Endothelial cell of umbilical vein (primary cell): ENCODE measurements around the gene BTBD18. TPM values are rescaled to one million over a fixed set of nuclear protein-coding genes. Genes with fewer than 3 reads are reported as not detected.

Source experiments
- BruUV-seq: library from RNA; stranded (reverse); fragments of 400-500 nt; replicated peaks from 2 replicates; lab custom pipeline; 2021; lab: Mats Ljungman, UMichigan
- CTCF ChIA-PET: fragments of 300-600, 350-600 bp; sonication (Branson Sonifier 250); formaldehyde crosslinking; loops from one replicate; lab custom pipeline; 2021; ENCODE audit warnings: antibody characterized with exemption, inconsistent platforms; lab: Charles Lee
- POLR2A ChIA-PET: fragments of 300-600, 350-600 bp; sonication (Branson Sonifier 250); formaldehyde crosslinking; loops from one replicate; lab custom pipeline; 2021; ENCODE audit warnings: antibody characterized with exemption, inconsistent platforms; lab: Charles Lee
- DNase-seq: peaks from one replicate; pipeline ENCODE4 v3.0.0-alpha.2; 2011; ENCODE audit warnings: low read depth, low spot score
- FAIRE-seq: peaks from 2 replicates; lab custom pipeline; 2011; peaks lifted over from hg19 to GRCh38; lab: Jason Lieb, UNC
- H2AFZ ChIP-seq: 2 replicates; pipeline ENCODE4 v1.6.0; 2012; ENCODE audit warnings: low read depth, low read length, control low read depth, inconsistent platforms
- H3K27ac ChIP-seq: 2 replicates; pipeline ENCODE4 v1.5.1; 2011; ENCODE audit warnings: low read depth, mild to moderate bottlenecking, control low read depth, low read length, moderate library complexity; ENCODE audit not compliant: insufficient read depth
- H3K27me3 ChIP-seq, 2 experiments: 2 replicates each; pipeline versions ENCODE4 v1.6.0 to v1.6.1; 2011; ENCODE audit warnings: low read length in 2 of 2, mixed read lengths in 1 of 2; ENCODE audit not compliant: control insufficient read depth in 2 of 2, insufficient read depth in 2 of 2
- H3K36me3 ChIP-seq, 2 experiments: 2 replicates in 1 of 2; 3 replicates in 1 of 2; pipeline ENCODE4 v1.5.1; 2011; ENCODE audit warnings: low read length in 2 of 2, mild to moderate bottlenecking in 1 of 2, moderate library complexity in 1 of 2; ENCODE audit not compliant: control insufficient read depth in 2 of 2, insufficient read depth in 2 of 2; ENCODE audit errors: extremely low read depth in 1 of 2
- H3K4me1 ChIP-seq: 3 replicates; pipeline ENCODE4 v1.5.1; 2011; ENCODE audit warnings: mild to moderate bottlenecking, low read length; ENCODE audit not compliant: control insufficient read depth, insufficient read depth; ENCODE audit errors: extremely low read depth
- H3K4me2 ChIP-seq: 2 replicates; pipeline ENCODE4 v1.6.1; 2011; ENCODE audit warnings: low read length, control low read depth, mixed read lengths; ENCODE audit not compliant: insufficient read depth
- H3K4me3 ChIP-seq, 3 experiments: fragments of 200-600 bp in 1 of 3; sonication (generic), shearing (Covaris generic) in 1 of 3; replicated peaks in 1 of 3; 2 replicates each; pipeline ENCODE4 v1.5.1; 2011 to 2016; ENCODE audit warnings: control low read depth in 3 of 3, low read length in 3 of 3, mild to moderate bottlenecking in 2 of 3, inconsistent platforms in 1 of 3, low read depth in 1 of 3, moderate library complexity in 1 of 3; ENCODE audit not compliant: insufficient read depth in 1 of 3
- H3K79me2 ChIP-seq: 2 replicates; pipeline ENCODE4 v1.6.0; 2012; ENCODE audit warnings: low read length, inconsistent platforms; ENCODE audit not compliant: control insufficient read depth, insufficient read depth
- H3K9ac ChIP-seq: replicated peaks from 2 replicates; pipeline ENCODE3; 2011; ENCODE audit warnings: low read length, control low read depth; ENCODE audit not compliant: insufficient read depth; ENCODE audit errors: extremely low read depth
- H3K9me1 ChIP-seq: replicated peaks from 3 replicates; pipeline ENCODE4 v1.6.0; 2011; ENCODE audit warnings: mild to moderate bottlenecking, low read length; ENCODE audit not compliant: control insufficient read depth, insufficient read depth; ENCODE audit errors: extremely low read depth
- H3K9me3 ChIP-seq: replicated peaks from 2 replicates; pipeline ENCODE4 v1.5.1; 2012; ENCODE audit warnings: low read length, inconsistent platforms; ENCODE audit not compliant: control insufficient read depth, insufficient read depth
- H4K20me1 ChIP-seq: replicated peaks from 2 replicates; pipeline ENCODE3; 2011; ENCODE audit warnings: mild to moderate bottlenecking, low read length; ENCODE audit not compliant: control insufficient read depth, insufficient read depth; ENCODE audit errors: extremely low read depth
- CTCF ChIP-seq, 2 donors: IDR thresholded peaks; 1 replicate in 1 of 2; 2 replicates in 1 of 2; pipeline ENCODE4 v1.5.1; 2011; ENCODE audit warnings: low read length in 2 of 2, mild to moderate bottlenecking in 2 of 2, moderate library complexity in 2 of 2, control low read depth in 1 of 2, inconsistent platforms in 1 of 2, low read depth in 1 of 2; ENCODE audit not compliant: insufficient read depth in 1 of 2; ENCODE audit errors: extremely low read depth in 1 of 2
- EZH2 ChIP-seq: IDR thresholded peaks from 2 replicates; pipeline ENCODE4 v1.6.1; 2012; ENCODE audit warnings: borderline replicate concordance, low read depth, mild to moderate bottlenecking, moderate library complexity, low read length, inconsistent platforms; ENCODE audit not compliant: severe bottlenecking
- FOS ChIP-seq: IDR thresholded peaks from 2 replicates; pipeline ENCODE4 v1.6.1; 2011; ENCODE audit warnings: mild to moderate bottlenecking, low read length, moderate library complexity, borderline replicate concordance; ENCODE audit not compliant: insufficient read depth
- GATA2 ChIP-seq: IDR thresholded peaks from 2 replicates; pipeline ENCODE4 v1.7.0; 2011; ENCODE audit warnings: low read depth, mild to moderate bottlenecking, moderate library complexity, mixed read lengths, low read length; ENCODE audit not compliant: insufficient read length, insufficient read depth
- JUN ChIP-seq: IDR thresholded peaks from 2 replicates; pipeline ENCODE4 v1.6.1; 2011; ENCODE audit warnings: borderline replicate concordance, low read depth; ENCODE audit not compliant: insufficient read length, insufficient read depth
- MAX ChIP-seq: IDR thresholded peaks from 2 replicates; pipeline ENCODE4 v1.6.1; 2011; ENCODE audit not compliant: insufficient read depth, insufficient read length
- MYC ChIP-seq: IDR thresholded peaks from one replicate; pipeline ENCODE4 v1.6.1; 2011; ENCODE audit warnings: mild to moderate bottlenecking, low read depth, low read length
- POLR2A ChIP-seq: IDR thresholded peaks from 2 replicates; pipeline ENCODE4 v1.6.1; 2012; ENCODE audit warnings: low read depth, mild to moderate bottlenecking, control low read depth, low read length
- POLR2AphosphoS5 ChIP-seq: IDR thresholded peaks from 2 replicates; pipeline ENCODE4 v1.6.1; 2012; ENCODE audit warnings: low read depth, mild to moderate bottlenecking, control low read depth, low read length, moderate library complexity; ENCODE audit not compliant: insufficient read depth
- dilution Hi-C: fragments of 300-500 bp; cut with MboI; formaldehyde crosslinking; loops from one replicate; pipeline ENCODE4 v1.15.0; 2019; ENCODE audit warnings: low sequenced_read_pairs; ENCODE audit not compliant: extremely low pct_ligation_motif_present
- intact Hi-C: fragments of 100-400 bp; cut with micrococcal nuclease; formaldehyde crosslinking; loops from one replicate; pipeline ENCODE4 v1.10.0; 2022
- polyA plus RNA-seq, 4 experiments: library from polyadenylated mRNA; depleted of rRNA in 3 of 4; stranded (reverse) in 3 of 4; unstranded in 1 of 4; fragments of >200 nt; gene quantifications; 2 replicates each; pipeline versions ENCODE4 v1.2.1 to v1.2.3, GENCODE V29; 2011 to 2012; ENCODE audit warnings: missing spikeins in 1 of 4
- total RNA-seq: library from RNA; stranded (reverse); gene quantifications from 2 replicates; pipeline ENCODE4 v1.2.3, GENCODE V29; 2021

BTBD18 gene
- total and polyA plus RNA-seq, 2 donors (not counting 3 experiments of a cell fraction or from before 2014, with no cell fraction given) = not detected

- H3K9me3 ChIP-seq = no peaks in the 10 kb centered on the region
- CTCF ChIA-PET = interaction anchor here (0.9 to 9.0 kb wide), 8 partner anchors 10 to 507 kb away, joined by 3 to 123 read pairs (median 4); partner anchors contain the start of genes BTBD18, CTNND1 and MED19
- H3K27me3 ChIP-seq = no peaks in the 10 kb centered on the region
- TSS peak; percentile 84 for BruUV-seq
- DNase-seq = peak; percentile 100
- no peak overlapping the region for H2AFZ ChIP-seq
- H3K4me2 ChIP-seq = peak overlapping the region; percentile 99
- H3K27ac ChIP-seq = peak overlapping the region; percentile 91
- H3K9me1 ChIP-seq = no peaks in the 10 kb centered on the region
- peak; percentile 94 for FAIRE-seq
- intact Hi-C loops = loop anchor here (1.0 to 5.0 kb wide), 7 partner anchors 14 to 1364 kb away; partner anchors contain the start of genes FAM111A, SELENOH and ZFP91
- H3K36me3 ChIP-seq = no peaks in the 10 kb centered on the region
- H4K20me1 ChIP-seq = no peaks in the 10 kb centered on the region
- TF ChIP-seq CTCF (IDR thresholded peaks at IDR 0.05; ENCODE audit: extremely low read depth in 1 of 2, insufficient read depth in 1 of 2, low read depth in 1 of 2, low read length in 2 of 2) (no peak), MYC (no peak), POLR2AphosphoS5 (peak; percentile 86), EZH2 (no peak), POLR2A (peak; percentile 93), GATA2 (peak; percentile 65), FOS (peak; percentile 17), MAX (no peak), JUN (peak; percentile 14)
- POLR2A ChIA-PET = interaction anchor here (0.6 to 2.4 kb wide), 14 partner anchors 9 to 66 kb away, joined by 3 to 15 read pairs (median 4); partner anchors contain the start of genes BTBD18, CTNND1, MED19 and SELENOH
- dilution Hi-C loops = no loop called here
- H3K79me2 ChIP-seq = peaks cover 92% of the 10 kb centered on the region
- peak overlapping the region; percentile 86 for H3K9ac ChIP-seq
- H3K4me3 ChIP-seq = peak overlapping the region in 1 of 3 experiments; percentile 56
- H3K4me1 ChIP-seq = peaks cover 81% of the 10 kb centered on the region
These were observed 26.9 kb upstream of the BTBD18 start for GRCh38 chr11:57778318-57779037.
